Esophagus squamous epithelium (tissue), 4 donors: Measurements from ENCODE around the gene SATB2.

ENCODE experiments used
- POLR2A ChIP-seq, 4 donors: fragments of 450-650 bp; IDR thresholded peaks; one replicate each; pipeline ENCODE4 v1.6.1; 2017; ENCODE audit warnings: antibody characterized with exemption in 4 of 4, mild to moderate bottlenecking in 4 of 4, moderate library complexity in 3 of 4
- TF ChIP-seq, protein P1 (sequence below), 6 experiments: fragments of 450-650 bp in 4 of 6; fragments of 200-600 bp in 2 of 6; sonication (generic) in 2 of 6; IDR thresholded peaks; one replicate each; pipeline ENCODE4 v1.5.1; 2016 to 2019; ENCODE audit warnings: antibody characterized with exemption in 6 of 6, mild to moderate bottlenecking in 4 of 6, moderate library complexity in 4 of 6

DNA sequence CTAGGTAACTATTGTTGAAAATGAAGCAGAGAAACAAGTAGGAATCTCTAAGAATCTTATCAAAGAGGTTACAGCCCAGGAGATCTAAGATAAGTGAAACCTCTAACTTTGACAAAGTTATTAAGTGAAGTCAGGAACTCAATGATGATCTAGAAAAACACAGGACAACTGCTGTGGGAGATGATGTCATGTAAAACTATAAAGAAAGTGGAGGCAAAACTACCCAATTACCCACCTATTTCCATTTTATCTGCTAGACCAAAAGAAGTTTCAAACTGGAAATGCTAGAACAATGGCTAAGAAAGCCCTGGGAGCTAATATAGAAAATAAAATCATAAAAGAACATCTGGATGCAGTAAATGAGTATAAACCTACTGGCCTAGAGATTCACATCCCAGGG lies 50.3 kb downstream of the SATB2 start:
- TF ChIP-seq, protein P1, sequence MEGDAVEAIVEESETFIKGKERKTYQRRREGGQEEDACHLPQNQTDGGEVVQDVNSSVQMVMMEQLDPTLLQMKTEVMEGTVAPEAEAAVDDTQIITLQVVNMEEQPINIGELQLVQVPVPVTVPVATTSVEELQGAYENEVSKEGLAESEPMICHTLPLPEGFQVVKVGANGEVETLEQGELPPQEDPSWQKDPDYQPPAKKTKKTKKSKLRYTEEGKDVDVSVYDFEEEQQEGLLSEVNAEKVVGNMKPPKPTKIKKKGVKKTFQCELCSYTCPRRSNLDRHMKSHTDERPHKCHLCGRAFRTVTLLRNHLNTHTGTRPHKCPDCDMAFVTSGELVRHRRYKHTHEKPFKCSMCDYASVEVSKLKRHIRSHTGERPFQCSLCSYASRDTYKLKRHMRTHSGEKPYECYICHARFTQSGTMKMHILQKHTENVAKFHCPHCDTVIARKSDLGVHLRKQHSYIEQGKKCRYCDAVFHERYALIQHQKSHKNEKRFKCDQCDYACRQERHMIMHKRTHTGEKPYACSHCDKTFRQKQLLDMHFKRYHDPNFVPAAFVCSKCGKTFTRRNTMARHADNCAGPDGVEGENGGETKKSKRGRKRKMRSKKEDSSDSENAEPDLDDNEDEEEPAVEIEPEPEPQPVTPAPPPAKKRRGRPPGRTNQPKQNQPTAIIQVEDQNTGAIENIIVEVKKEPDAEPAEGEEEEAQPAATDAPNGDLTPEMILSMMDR (IDR thresholded peaks at IDR 0.05): no peak
- no peak for TF ChIP-seq POLR2A (IDR thresholded peaks at IDR 0.05)
